ENCODE results near the gene KRTAP9-3.

DNA sequence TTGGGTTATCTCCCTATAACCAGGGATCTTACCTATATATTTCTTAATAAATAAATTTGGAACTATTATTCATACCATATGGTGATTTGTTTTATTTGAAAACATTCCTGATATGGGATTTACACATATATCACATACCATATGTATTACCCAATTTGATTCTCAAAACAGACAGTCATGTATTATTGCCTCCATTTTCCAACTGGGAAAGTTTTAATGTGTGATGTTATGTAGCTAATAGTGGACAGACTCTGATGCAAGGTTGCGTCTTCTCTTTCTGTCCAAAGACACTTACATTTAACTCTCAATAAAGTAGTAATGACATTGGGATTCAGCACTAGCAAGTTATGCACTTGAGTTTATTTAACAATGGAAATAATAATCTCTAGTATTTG, 24.0 kb downstream of the KRTAP9-3 start:
- TF ChIP-seq, protein P1, sequence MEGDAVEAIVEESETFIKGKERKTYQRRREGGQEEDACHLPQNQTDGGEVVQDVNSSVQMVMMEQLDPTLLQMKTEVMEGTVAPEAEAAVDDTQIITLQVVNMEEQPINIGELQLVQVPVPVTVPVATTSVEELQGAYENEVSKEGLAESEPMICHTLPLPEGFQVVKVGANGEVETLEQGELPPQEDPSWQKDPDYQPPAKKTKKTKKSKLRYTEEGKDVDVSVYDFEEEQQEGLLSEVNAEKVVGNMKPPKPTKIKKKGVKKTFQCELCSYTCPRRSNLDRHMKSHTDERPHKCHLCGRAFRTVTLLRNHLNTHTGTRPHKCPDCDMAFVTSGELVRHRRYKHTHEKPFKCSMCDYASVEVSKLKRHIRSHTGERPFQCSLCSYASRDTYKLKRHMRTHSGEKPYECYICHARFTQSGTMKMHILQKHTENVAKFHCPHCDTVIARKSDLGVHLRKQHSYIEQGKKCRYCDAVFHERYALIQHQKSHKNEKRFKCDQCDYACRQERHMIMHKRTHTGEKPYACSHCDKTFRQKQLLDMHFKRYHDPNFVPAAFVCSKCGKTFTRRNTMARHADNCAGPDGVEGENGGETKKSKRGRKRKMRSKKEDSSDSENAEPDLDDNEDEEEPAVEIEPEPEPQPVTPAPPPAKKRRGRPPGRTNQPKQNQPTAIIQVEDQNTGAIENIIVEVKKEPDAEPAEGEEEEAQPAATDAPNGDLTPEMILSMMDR (IDR thresholded peaks at IDR 0.05), result no peak
- no peak for TF ChIP-seq POLR2A (IDR thresholded peaks at IDR 0.05)
